Ishikawa (cell line): Measurements from ENCODE around the gene OGN.

Experiments used
- CEBPB ChIP-seq: IDR thresholded peaks from 2 replicates; pipeline ENCODE4 v1.6.1; 2012
- CREB1 ChIP-seq: IDR thresholded peaks from 2 replicates; pipeline ENCODE4 v1.6.1; 2012; ENCODE audit warnings: low read depth
- EGR1 ChIP-seq: IDR thresholded peaks from 2 replicates; pipeline ENCODE4 v1.6.1; 2012
- EP300 ChIP-seq: IDR thresholded peaks from 2 replicates; pipeline ENCODE4 v1.6.1; 2012; ENCODE audit warnings: borderline replicate concordance
- FOXM1 ChIP-seq: IDR thresholded peaks from 2 replicates; pipeline ENCODE4 v1.6.1; 2012; ENCODE audit warnings: low read depth, borderline replicate concordance
- NFIC ChIP-seq: IDR thresholded peaks from 2 replicates; pipeline ENCODE4 v1.6.1; 2012
- RAD21 ChIP-seq: IDR thresholded peaks from 2 replicates; pipeline ENCODE4 v1.6.1; 2012; ENCODE audit warnings: low read depth
- TAF1 ChIP-seq: IDR thresholded peaks from 2 replicates; pipeline ENCODE4 v1.6.1; 2012; ENCODE audit warnings: low read depth, mild to moderate bottlenecking
- TCF12 ChIP-seq: IDR thresholded peaks from 2 replicates; pipeline ENCODE4 v1.6.1; 2012; ENCODE audit warnings: low read depth
- TEAD4 ChIP-seq: IDR thresholded peaks from 2 replicates; pipeline ENCODE4 v1.6.1; 2012
- YY1 ChIP-seq: IDR thresholded peaks from 2 replicates; pipeline ENCODE4 v1.6.1; 2012; ENCODE audit warnings: low read depth
- ZBTB7A ChIP-seq: IDR thresholded peaks from 2 replicates; pipeline ENCODE4 v1.6.1; 2012; ENCODE audit warnings: low read depth
- TF ChIP-seq, protein P1 (sequence below): IDR thresholded peaks from 2 replicates; pipeline ENCODE4 v1.6.1; 2012; ENCODE audit warnings: low read depth, mild to moderate bottlenecking
- TF ChIP-seq, protein P2 (sequence below): IDR thresholded peaks from 2 replicates; pipeline ENCODE4 v1.6.1; 2012
- TF ChIP-seq, protein P3 (sequence below): IDR thresholded peaks from 2 replicates; pipeline ENCODE4 v1.6.1; 2012

OGN gene

DNA sequence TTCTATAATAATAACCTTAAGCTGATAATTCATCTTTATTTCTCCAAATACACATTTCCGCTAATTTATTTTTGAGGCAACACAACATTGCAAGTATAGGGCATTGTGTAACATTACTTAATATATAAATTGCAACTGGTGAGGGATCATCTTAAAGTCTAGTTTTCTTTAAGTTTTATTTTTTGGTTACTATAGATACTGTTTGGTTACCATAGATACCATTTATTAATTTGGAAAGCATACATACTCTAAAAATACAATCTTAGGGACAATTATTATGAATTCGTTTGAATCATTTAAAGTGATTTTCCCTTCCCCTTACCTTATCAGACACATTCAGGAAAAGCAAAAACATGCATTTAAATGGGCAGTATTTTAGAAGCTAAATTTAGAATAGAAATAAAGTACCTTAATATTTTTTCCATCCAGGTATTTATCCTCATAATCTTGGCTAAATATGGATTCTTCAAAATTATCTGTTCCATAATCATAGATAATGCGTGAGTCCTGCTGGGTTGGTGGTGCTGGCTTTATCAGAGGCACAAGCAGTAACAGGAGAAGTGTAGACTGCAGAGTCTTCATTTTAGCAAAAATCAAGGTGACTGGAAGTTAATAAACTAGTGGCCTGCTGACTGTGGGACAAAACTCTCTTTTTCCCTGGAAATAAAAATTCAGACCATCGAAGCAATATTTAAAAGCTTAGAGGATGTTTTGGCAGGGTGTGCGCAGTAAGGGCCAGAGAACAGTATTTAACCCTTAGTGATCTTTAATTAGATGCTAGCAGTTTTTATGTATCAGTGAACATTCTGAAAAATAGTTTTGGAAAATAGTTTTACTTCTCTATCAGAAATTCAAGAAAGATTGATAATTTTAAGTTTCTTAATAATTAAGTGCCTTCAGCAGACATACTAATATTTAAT is 1.3 kb downstream of the OGN start:
- TF ChIP-seq EGR1, result no peak
- no peak for TF ChIP-seq RAD21
- TF ChIP-seq, protein P1, sequence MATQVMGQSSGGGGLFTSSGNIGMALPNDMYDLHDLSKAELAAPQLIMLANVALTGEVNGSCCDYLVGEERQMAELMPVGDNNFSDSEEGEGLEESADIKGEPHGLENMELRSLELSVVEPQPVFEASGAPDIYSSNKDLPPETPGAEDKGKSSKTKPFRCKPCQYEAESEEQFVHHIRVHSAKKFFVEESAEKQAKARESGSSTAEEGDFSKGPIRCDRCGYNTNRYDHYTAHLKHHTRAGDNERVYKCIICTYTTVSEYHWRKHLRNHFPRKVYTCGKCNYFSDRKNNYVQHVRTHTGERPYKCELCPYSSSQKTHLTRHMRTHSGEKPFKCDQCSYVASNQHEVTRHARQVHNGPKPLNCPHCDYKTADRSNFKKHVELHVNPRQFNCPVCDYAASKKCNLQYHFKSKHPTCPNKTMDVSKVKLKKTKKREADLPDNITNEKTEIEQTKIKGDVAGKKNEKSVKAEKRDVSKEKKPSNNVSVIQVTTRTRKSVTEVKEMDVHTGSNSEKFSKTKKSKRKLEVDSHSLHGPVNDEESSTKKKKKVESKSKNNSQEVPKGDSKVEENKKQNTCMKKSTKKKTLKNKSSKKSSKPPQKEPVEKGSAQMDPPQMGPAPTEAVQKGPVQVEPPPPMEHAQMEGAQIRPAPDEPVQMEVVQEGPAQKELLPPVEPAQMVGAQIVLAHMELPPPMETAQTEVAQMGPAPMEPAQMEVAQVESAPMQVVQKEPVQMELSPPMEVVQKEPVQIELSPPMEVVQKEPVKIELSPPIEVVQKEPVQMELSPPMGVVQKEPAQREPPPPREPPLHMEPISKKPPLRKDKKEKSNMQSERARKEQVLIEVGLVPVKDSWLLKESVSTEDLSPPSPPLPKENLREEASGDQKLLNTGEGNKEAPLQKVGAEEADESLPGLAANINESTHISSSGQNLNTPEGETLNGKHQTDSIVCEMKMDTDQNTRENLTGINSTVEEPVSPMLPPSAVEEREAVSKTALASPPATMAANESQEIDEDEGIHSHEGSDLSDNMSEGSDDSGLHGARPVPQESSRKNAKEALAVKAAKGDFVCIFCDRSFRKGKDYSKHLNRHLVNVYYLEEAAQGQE, result no peak
- TF ChIP-seq, protein P2, sequence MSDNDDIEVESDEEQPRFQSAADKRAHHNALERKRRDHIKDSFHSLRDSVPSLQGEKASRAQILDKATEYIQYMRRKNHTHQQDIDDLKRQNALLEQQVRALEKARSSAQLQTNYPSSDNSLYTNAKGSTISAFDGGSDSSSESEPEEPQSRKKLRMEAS, result no peak
- TF ChIP-seq EP300, result no peak
- TF ChIP-seq TEAD4, result no peak
- TF ChIP-seq, protein P3, sequence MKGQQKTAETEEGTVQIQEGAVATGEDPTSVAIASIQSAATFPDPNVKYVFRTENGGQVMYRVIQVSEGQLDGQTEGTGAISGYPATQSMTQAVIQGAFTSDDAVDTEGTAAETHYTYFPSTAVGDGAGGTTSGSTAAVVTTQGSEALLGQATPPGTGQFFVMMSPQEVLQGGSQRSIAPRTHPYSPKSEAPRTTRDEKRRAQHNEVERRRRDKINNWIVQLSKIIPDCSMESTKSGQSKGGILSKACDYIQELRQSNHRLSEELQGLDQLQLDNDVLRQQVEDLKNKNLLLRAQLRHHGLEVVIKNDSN, result no peak
- no peak for TF ChIP-seq FOXM1
- no peak for TF ChIP-seq ZBTB7A
- TF ChIP-seq TCF12, result no peak
- TF ChIP-seq CEBPB, result no peak
- TF ChIP-seq NFIC, result no peak
- TF ChIP-seq CREB1, result no peak
- no peak for TF ChIP-seq TAF1
- no peak for TF ChIP-seq YY1

DNA sequence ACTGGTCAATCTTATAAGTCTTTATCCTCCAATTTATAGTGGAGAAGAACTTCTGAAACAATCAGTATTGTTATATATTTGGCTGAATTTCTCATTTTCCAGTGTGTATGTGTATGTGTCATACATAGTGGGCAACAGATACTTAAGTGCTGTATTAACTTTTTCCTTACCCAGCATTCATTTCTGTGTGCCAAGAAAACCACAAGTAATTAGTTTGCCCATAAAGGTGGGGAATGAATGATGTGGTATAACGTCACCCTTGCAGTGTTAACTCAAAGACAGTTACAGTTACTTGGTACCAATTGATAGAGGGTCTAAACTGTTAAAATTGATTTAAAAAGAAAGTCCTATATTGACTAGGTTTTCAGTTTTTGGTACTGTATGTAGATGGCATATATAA is 2.0 kb downstream of the OGN start:
- TF ChIP-seq, protein P3, result no peak
- TF ChIP-seq TEAD4, result no peak
- no peak for TF ChIP-seq YY1
- TF ChIP-seq RAD21, result no peak
- TF ChIP-seq, protein P1, result no peak
- no peak for TF ChIP-seq CEBPB
- TF ChIP-seq TAF1, result no peak
- TF ChIP-seq TCF12, result no peak
- no peak for TF ChIP-seq ZBTB7A
- no peak for TF ChIP-seq EGR1
- TF ChIP-seq CREB1, result no peak
- no peak for TF ChIP-seq EP300
- TF ChIP-seq, protein P2, result no peak
- no peak for TF ChIP-seq NFIC
- no peak for TF ChIP-seq FOXM1

DNA sequence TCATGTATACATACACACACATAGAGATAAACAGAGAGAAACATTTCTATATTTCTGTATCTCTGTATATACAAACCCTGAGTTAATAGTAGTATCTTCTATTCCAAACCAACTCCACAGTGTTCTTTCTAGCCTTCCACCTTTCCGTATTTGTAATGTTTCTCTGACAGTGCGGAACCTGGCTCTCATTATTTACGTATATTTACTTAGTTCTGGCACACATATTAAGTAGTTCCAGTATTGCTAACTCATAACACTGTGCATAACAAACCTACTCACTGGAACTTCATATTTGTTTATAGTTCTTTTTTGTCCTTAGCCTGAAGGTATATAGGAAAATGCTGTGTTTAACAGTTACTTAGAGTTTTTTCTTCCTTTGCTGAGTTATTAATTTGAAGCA is 6.5 kb downstream of the OGN start:
- TF ChIP-seq NFIC, result no peak

DNA sequence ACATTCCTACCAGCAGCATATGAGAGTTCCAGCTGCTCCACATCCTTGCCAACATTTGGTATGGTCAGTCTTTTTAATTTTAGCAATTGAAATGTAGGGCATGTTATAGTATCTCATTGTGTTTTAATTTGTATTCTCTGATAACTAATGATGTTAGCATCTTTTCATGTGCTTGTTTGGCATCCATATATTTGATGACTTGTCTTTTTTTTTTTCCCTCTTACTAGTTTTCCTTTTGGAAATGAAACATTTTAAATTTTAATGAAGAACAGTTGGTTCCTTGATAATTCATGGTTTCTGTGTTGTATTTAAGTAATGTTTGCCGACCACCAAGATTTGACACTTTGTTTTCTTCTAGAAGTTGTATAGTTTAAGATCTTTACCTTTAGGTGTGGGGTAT is 8.8 kb downstream of the OGN start:
- no peak for TF ChIP-seq CREB1
- TF ChIP-seq, protein P2, result no peak
- no peak for TF ChIP-seq CEBPB
- no peak for TF ChIP-seq RAD21
- TF ChIP-seq TEAD4, result no peak
- TF ChIP-seq TAF1, result no peak
- TF ChIP-seq, protein P3, result no peak
- TF ChIP-seq, protein P1, result no peak
- TF ChIP-seq FOXM1, result no peak
- TF ChIP-seq YY1, result no peak
- no peak for TF ChIP-seq TCF12
